H9 (cell line): ENCODE measurements around the gene AHSP. TPM values are rescaled to one million over a fixed set of nuclear protein-coding genes. Genes with fewer than 3 reads are reported as not detected.

ENCODE experiments used
- DNase-seq: peaks from one replicate; pipeline ENCODE4 v3.0.0-alpha.2; 2017
- H2AFZ ChIP-seq: one replicate; pipeline ENCODE4 v1.6.1; 2013; ENCODE audit warnings: mild to moderate bottlenecking, low read length, control low read depth, moderate library complexity
- H2AK5ac ChIP-seq: 2 replicates; pipeline ENCODE4 v1.6.1; 2013; ENCODE audit warnings: low read length, control low read depth, mixed read lengths; ENCODE audit not compliant: insufficient read length
- H2BK120ac ChIP-seq: one replicate; pipeline ENCODE4 v1.6.1; 2013; ENCODE audit warnings: low read depth, mild to moderate bottlenecking, low read length, control low read depth, inconsistent platforms; ENCODE audit not compliant: poor library complexity, severe bottlenecking
- H2BK12ac ChIP-seq: 2 replicates; pipeline ENCODE4 v1.6.1; 2013; ENCODE audit warnings: low read length, control low read depth, mixed read lengths, low read depth; ENCODE audit not compliant: insufficient read length
- H2BK15ac ChIP-seq: 2 replicates; pipeline ENCODE4 v1.6.1; 2013; ENCODE audit warnings: low read depth, low read length, control low read depth
- H2BK20ac ChIP-seq: one replicate; pipeline ENCODE4 v1.6.1; 2013; ENCODE audit warnings: low read depth, mild to moderate bottlenecking, low read length, control low read depth, inconsistent platforms; ENCODE audit not compliant: poor library complexity, severe bottlenecking
- H2BK5ac ChIP-seq: 2 replicates; pipeline ENCODE4 v1.6.1; 2013; ENCODE audit warnings: low read length, control low read depth, mixed read lengths; ENCODE audit not compliant: insufficient read length
- H3K14ac ChIP-seq: 2 replicates; pipeline ENCODE4 v1.6.1; 2013; ENCODE audit warnings: low read length, control low read depth; ENCODE audit not compliant: insufficient read depth
- H3K18ac ChIP-seq: 2 replicates; pipeline ENCODE4 v1.6.1; 2013; ENCODE audit warnings: low read depth, mild to moderate bottlenecking, mixed read lengths, low read length, control low read depth; ENCODE audit not compliant: insufficient read length
- H3K23ac ChIP-seq: 2 replicates; pipeline ENCODE4 v1.6.1; 2013; ENCODE audit warnings: low read length, control low read depth, mixed read lengths, low read depth; ENCODE audit not compliant: insufficient read length
- H3K23me2 ChIP-seq: 2 replicates; pipeline ENCODE4 v1.6.1; 2013; ENCODE audit warnings: low read depth, mild to moderate bottlenecking, mixed read lengths, low read length, control low read depth; ENCODE audit not compliant: insufficient read length, poor library complexity, severe bottlenecking
- H3K27ac ChIP-seq: 2 replicates; pipeline ENCODE4 v1.5.1; 2013; ENCODE audit warnings: low read length, control low read depth, mixed read lengths, low read depth; ENCODE audit not compliant: insufficient read length
- H3K27me3 ChIP-seq: 2 replicates; pipeline ENCODE4 v1.6.1; 2013; ENCODE audit warnings: low read length, control low read depth, inconsistent platforms; ENCODE audit not compliant: insufficient read depth
- H3K4ac ChIP-seq: 2 replicates; pipeline ENCODE4 v1.6.1; 2013; ENCODE audit warnings: low read depth, mild to moderate bottlenecking, control low read depth, inconsistent platforms, low read length, moderate library complexity
- H3K4me1 ChIP-seq: 2 replicates; pipeline ENCODE4 v1.6.1; 2013; ENCODE audit warnings: low read length, control low read depth, inconsistent platforms; ENCODE audit not compliant: insufficient read depth
- H3K4me2 ChIP-seq: 2 replicates; pipeline ENCODE4 v1.6.1; 2013; ENCODE audit warnings: low read length, control low read depth, mixed read lengths; ENCODE audit not compliant: insufficient read length, insufficient read depth
- H3K56ac ChIP-seq: 2 replicates; pipeline ENCODE4 v1.6.1; 2013; ENCODE audit warnings: low read depth, mild to moderate bottlenecking, mixed read lengths, low read length, control low read depth; ENCODE audit not compliant: insufficient read length
- H3K79me1 ChIP-seq: 2 replicates; pipeline ENCODE4 v1.6.1; 2013; ENCODE audit warnings: low read depth, mild to moderate bottlenecking, moderate library complexity, low read length, control low read depth, inconsistent platforms; ENCODE audit not compliant: insufficient read depth, poor library complexity, severe bottlenecking
- H3K79me2 ChIP-seq: 2 replicates; pipeline ENCODE4 v1.6.1; 2013; ENCODE audit warnings: low read length, control low read depth, inconsistent platforms; ENCODE audit not compliant: insufficient read depth
- H3K9ac ChIP-seq: 2 replicates; pipeline ENCODE4 v1.6.1; 2013; ENCODE audit warnings: low read length, control low read depth, mixed read lengths; ENCODE audit not compliant: insufficient read length; ENCODE audit errors: extremely low read depth
- H3K9me3 ChIP-seq: one replicate; pipeline ENCODE4 v1.6.1; 2013; ENCODE audit warnings: low read depth, low read length, inconsistent platforms; ENCODE audit not compliant: control insufficient read depth
- H3T11ph ChIP-seq: one replicate; pipeline ENCODE4 v1.6.1; 2013; ENCODE audit warnings: mild to moderate bottlenecking, low read length, control low read depth, inconsistent platforms
- H4K20me1 ChIP-seq: one replicate; pipeline ENCODE4 v1.6.1; 2013; ENCODE audit not compliant: control insufficient read depth, insufficient read length, insufficient read depth
- H4K5ac ChIP-seq: 2 replicates; pipeline ENCODE4 v1.6.1; 2013; ENCODE audit warnings: low read depth, mild to moderate bottlenecking, mixed read lengths, low read length, control low read depth; ENCODE audit not compliant: insufficient read length
- H4K8ac ChIP-seq: replicated peaks from 2 replicates; pipeline ENCODE4 v1.6.1; 2013; ENCODE audit warnings: low read length, control low read depth, mixed read lengths, low read depth; ENCODE audit not compliant: insufficient read length
- H4K91ac ChIP-seq: 2 replicates; pipeline ENCODE4 v1.6.1; 2013; ENCODE audit warnings: low read depth, mild to moderate bottlenecking, moderate library complexity, mixed read lengths, low read length, control low read depth; ENCODE audit not compliant: insufficient read length
- H3K27ac Mint-ChIP-seq, 3 experiments: 2 replicates in 2 of 3; 3 replicates in 1 of 3; pipeline ENCODE4 v1.8.0; 2020 to 2021; ENCODE audit warnings: mixed read lengths in 3 of 3, mild to moderate bottlenecking in 1 of 3, moderate library complexity in 1 of 3
- H3K27me3 Mint-ChIP-seq: 2 replicates; pipeline ENCODE4 v1.8.0; 2021; ENCODE audit warnings: low read depth, mild to moderate bottlenecking, moderate library complexity, mixed read lengths
- H3K36me3 Mint-ChIP-seq, 3 experiments: 2 replicates in 2 of 3; 3 replicates in 1 of 3; pipeline ENCODE4 v1.8.0; 2020 to 2021; ENCODE audit warnings: low read depth in 3 of 3, mixed read lengths in 3 of 3; ENCODE audit not compliant: insufficient read depth in 1 of 3
- H3K4me1 Mint-ChIP-seq, 2 experiments: 2 replicates each; pipeline ENCODE4 v1.8.0; 2020; ENCODE audit warnings: mixed read lengths in 2 of 2
- H3K4me3 Mint-ChIP-seq, 2 experiments: 2 replicates in 1 of 2; 3 replicates in 1 of 2; pipeline ENCODE4 v1.8.0; 2020 to 2021; ENCODE audit warnings: mild to moderate bottlenecking in 2 of 2, mixed read lengths in 2 of 2, moderate library complexity in 1 of 2
- H3K9me3 Mint-ChIP-seq, 2 experiments: 2 replicates in 1 of 2; 3 replicates in 1 of 2; pipeline ENCODE4 v1.8.0; 2020; ENCODE audit warnings: mild to moderate bottlenecking in 2 of 2, mixed read lengths in 2 of 2, moderate library complexity in 1 of 2
- WGBS: extraction: QIAGEN DNeasy Blood & Tissue Kit; methylation state at CpG from one replicate; pipeline ENCODE4 v1.1.7; 2013; ENCODE audit warnings: missing lambda C conversion rate, low lambda C conversion rate, mixed read lengths; ENCODE audit not compliant: insufficient read length; ENCODE audit errors: extremely low coverage; 5-methylcytosine and 5-hydroxymethylcytosine counted together
- total RNA-seq: library from RNA; stranded (reverse); gene quantifications from 2 replicates; pipeline ENCODE4 v1.2.1, GENCODE V29; 2021
- TF ChIP-seq, protein P1 (sequence below): fragments of 200-600 bp; sonication (generic); conservative IDR thresholded peaks from 3 replicates; pipeline ENCODE4 v1.8.0; 2021; ENCODE audit warnings: antibody characterized with exemption, mild to moderate bottlenecking

AHSP gene
- total RNA-seq, 1 experiment from 2014 or later, result not detected

DNA sequence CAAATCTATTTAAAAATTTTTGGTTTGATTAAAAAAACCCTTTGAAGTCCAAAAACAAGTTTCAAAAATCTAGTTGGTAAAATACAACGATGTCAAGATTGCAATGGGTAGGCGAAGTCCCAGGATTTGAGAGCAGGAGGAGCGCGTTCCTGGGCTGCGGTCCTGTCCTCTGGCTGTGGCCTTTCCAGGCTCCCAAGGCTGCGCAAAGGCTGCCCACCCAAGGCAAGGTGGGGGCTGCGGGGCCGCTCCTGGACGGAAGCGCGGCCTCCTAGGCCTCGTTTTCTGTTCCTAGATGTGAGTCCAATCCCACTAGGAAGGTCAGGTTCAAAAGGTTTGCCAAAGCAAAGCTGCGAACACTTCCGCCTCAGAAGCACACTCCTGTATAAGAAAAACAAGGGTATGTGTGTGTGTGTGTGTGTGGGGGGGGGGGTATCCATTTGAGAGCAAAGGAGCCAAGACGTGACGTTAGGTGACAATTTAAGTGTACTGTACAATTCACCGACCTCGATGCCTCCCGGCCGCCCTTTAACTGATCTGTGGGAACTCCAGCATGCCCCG is 9.2 kb downstream of the AHSP start:
- no peaks in the 10 kb centered on the region for H3K4me1 ChIP-seq
- Mint-ChIP-seq H3K4me3 (no peak overlapping the region), H3K4me1 (no peaks in the 10 kb centered on the region), H3K27ac (no peak overlapping the region), H3K36me3 (peaks cover 3 to 19% (median 12%) of the 10 kb centered on the region in 3 experiments), H3K9me3 (peaks cover 40 to 42% of the 10 kb centered on the region in 2 experiments), H3K27me3 (peaks cover 9% of the 10 kb centered on the region)
- no peak overlapping the region for H2BK120ac ChIP-seq
- no peaks in the 10 kb centered on the region for H3K27me3 ChIP-seq
- no peak overlapping the region for H2BK12ac ChIP-seq
- H2AFZ ChIP-seq, result no peak overlapping the region
- H2BK5ac ChIP-seq, result no peak overlapping the region
- no peak overlapping the region for H3K23ac ChIP-seq
- no peak overlapping the region for H3T11ph ChIP-seq
- H3K79me1 ChIP-seq, result no peaks in the 10 kb centered on the region
- H4K20me1 ChIP-seq, result no peaks in the 10 kb centered on the region
- H3K9ac ChIP-seq, result no peak overlapping the region
- H3K23me2 ChIP-seq, result peaks cover 9% of the 10 kb centered on the region
- H2BK15ac ChIP-seq, result no peak overlapping the region
- H3K18ac ChIP-seq, result no peak overlapping the region
- H2BK20ac ChIP-seq, result no peak overlapping the region
- DNase-seq, result no peak
- H2AK5ac ChIP-seq, result no peak overlapping the region
- no peaks in the 10 kb centered on the region for H3K79me2 ChIP-seq
- H4K5ac ChIP-seq, result no peak overlapping the region
- no CpG with 5 or more reads among the region's 21 CpGs for WGBS
- no peaks in the 10 kb centered on the region for H3K9me3 ChIP-seq
- no peak overlapping the region for H4K91ac ChIP-seq
- H3K4ac ChIP-seq, result no peak overlapping the region
- no peak overlapping the region for H4K8ac ChIP-seq
- H3K4me2 ChIP-seq, result no peak overlapping the region
- no peak overlapping the region for H3K14ac ChIP-seq
- H3K56ac ChIP-seq, result no peak overlapping the region
- H3K27ac ChIP-seq, result no peak overlapping the region
- TF ChIP-seq, protein P1, sequence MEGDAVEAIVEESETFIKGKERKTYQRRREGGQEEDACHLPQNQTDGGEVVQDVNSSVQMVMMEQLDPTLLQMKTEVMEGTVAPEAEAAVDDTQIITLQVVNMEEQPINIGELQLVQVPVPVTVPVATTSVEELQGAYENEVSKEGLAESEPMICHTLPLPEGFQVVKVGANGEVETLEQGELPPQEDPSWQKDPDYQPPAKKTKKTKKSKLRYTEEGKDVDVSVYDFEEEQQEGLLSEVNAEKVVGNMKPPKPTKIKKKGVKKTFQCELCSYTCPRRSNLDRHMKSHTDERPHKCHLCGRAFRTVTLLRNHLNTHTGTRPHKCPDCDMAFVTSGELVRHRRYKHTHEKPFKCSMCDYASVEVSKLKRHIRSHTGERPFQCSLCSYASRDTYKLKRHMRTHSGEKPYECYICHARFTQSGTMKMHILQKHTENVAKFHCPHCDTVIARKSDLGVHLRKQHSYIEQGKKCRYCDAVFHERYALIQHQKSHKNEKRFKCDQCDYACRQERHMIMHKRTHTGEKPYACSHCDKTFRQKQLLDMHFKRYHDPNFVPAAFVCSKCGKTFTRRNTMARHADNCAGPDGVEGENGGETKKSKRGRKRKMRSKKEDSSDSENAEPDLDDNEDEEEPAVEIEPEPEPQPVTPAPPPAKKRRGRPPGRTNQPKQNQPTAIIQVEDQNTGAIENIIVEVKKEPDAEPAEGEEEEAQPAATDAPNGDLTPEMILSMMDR, result no peak
